ENCODE data around the gene IGF2R.
A peak's percentile ranks its signal among the peaks of the same experiment; 100 is the strongest.
"Not testable (repeated sequence)": the region's sequence is repeated elsewhere in the genome, so short reads cannot be mapped to it uniquely, and the experiment has no call there.

The IGF2R gene

GRCh38 chr6:159968295-159969203 is at the start of gene IGF2R:
Gene IGF2R, plus strand, starts transcription at chr6:159969082. Its CDS starts 165 bp downstream, at chr6:159969247.
- peak within 1 kb of the TSS; percentile 90 to 92 for H3K4me3 Mint-ChIP-seq
- H3K27me3 Mint-ChIP-seq: no peaks in the 10 kb centered on the region
- peaks cover 22 to 34% of the 10 kb centered on the region in 2 donors for H3K4me1 Mint-ChIP-seq
- H3K27ac Mint-ChIP-seq: peak within 1 kb of the TSS; percentile 94
- H3K9me3 Mint-ChIP-seq: peaks cover 0 to 1% of the 10 kb centered on the region in 2 donors
- peak; percentile 87 for DNase-seq
- ATAC-seq (replicated peaks): peak; percentile 89 to 92
- H3K36me3 Mint-ChIP-seq: peaks cover 11 to 28% of the 10 kb centered on the region in 2 donors

GRCh38 chr6:159919800-159920199 is 49.1 kb upstream of the IGF2R start:
- Mint-ChIP-seq H3K4me3 (no peak overlapping the region), H3K36me3 (peaks cover 4 to 7% of the 10 kb centered on the region in 2 donors), H3K27ac (no peak overlapping the region), H3K27me3 (peaks cover 29 to 32% of the 10 kb centered on the region in 2 donors), H3K9me3 (peaks cover 7 to 12% of the 10 kb centered on the region in 2 donors), H3K4me1 (no peaks in the 10 kb centered on the region)
- ATAC-seq (replicated peaks): no peak
- DNase-seq: no peak

- not testable (repeated sequence) for DNase-seq; H3K27ac Mint-ChIP-seq; H3K36me3 Mint-ChIP-seq; H3K4me1 Mint-ChIP-seq; ATAC-seq (replicated peaks); H3K4me3 Mint-ChIP-seq
- H3K9me3 Mint-ChIP-seq: peaks cover 7 to 12% of the 10 kb centered on the region in 2 donors
- peaks cover 16 to 33% of the 10 kb centered on the region in 2 donors for H3K27me3 Mint-ChIP-seq
Observed at GRCh38 chr6:159924150-159924549, 44.7 kb upstream of the IGF2R start.

DNA sequence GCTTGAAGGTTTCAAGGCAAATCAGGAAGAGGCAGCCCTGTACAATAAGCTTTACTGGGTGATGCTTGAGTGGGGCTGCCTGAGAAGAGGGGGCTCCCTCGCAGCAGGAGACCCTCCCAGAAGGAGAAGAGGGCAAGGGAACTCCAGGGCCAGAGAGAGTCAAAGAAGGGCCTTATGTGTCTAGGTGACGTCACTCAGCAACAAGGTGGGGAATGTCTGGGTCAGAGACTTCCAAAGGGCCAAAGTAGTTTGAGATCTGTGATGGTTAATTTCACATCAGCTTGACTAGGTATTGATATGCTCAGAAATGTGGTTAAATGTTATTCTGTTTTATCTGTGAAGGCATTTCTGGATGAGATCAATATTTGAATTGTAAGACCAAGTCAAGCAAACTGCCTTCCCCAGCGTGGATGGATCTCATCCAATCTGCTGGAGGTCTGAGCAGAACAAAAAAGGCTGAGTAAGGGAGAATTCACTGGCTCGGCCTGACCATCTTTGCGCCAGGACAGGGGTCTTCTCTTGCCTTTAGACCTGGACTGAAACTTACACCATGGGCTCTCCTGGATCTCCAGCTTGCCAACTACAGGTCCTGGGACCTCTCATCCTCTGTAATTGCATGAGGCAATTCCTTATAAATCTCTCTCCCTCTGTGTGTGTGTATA is 42.2 kb upstream of the IGF2R start:
- H3K9me3 Mint-ChIP-seq: peaks cover 7 to 9% of the 10 kb centered on the region in 2 donors
- ATAC-seq (replicated peaks): no peak
- H3K27ac Mint-ChIP-seq: no peak overlapping the region

GRCh38 chr6:159929819-159930218 is 39.1 kb upstream of the IGF2R start:
- DNase-seq (peak; percentile 20), ATAC-seq (replicated peaks) (peak; percentile 38 to 40)
- H3K27me3 Mint-ChIP-seq: peaks cover 7 to 11% of the 10 kb centered on the region in 2 donors
- no peaks in the 10 kb centered on the region for H3K36me3 Mint-ChIP-seq
- H3K4me1 Mint-ChIP-seq: peaks cover 19 to 34% of the 10 kb centered on the region in 2 donors
- H3K4me3 Mint-ChIP-seq: no peak overlapping the region
- H3K27ac Mint-ChIP-seq: no peak overlapping the region
- H3K9me3 Mint-ChIP-seq: no peaks in the 10 kb centered on the region

More for the DNA sequence above, 42.2 kb upstream of the IGF2R start:
- Mint-ChIP-seq H3K36me3 (peaks cover 4 to 7% of the 10 kb centered on the region in 2 donors), H3K27me3 (peaks cover 9 to 21% of the 10 kb centered on the region in 2 donors), H3K4me3 (no peak overlapping the region), H3K4me1 (peaks cover 15 to 28% of the 10 kb centered on the region in 2 donors)
- no peak for DNase-seq

DNA sequence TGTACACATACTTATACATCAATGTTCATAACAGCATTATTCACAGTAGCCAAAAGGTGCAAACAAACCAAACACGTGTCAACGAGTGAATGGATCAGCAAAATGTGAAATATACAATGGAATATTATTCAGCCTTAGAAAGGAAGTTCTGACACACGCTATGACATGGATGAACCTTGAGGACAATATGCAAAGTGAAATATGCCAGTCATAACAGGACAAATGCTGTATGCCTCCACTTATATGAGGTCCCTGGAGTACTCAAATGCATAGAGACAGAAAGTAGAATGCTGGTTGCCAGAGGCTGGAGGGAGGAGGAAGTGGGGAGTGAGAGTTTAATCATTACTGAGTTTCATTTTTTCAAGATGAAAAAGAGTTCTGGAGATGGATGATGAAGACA is 37.8 kb upstream of the IGF2R start:
- peak overlapping the region; percentile 20 to 39 for H3K4me3 Mint-ChIP-seq
- no peaks in the 10 kb centered on the region for H3K36me3 Mint-ChIP-seq
- DNase-seq: peak; percentile 40
- peaks cover 0 to 1% of the 10 kb centered on the region in 2 donors for H3K9me3 Mint-ChIP-seq
- peak; percentile 96 to 97 for ATAC-seq (replicated peaks)
- peaks cover 8 to 17% of the 10 kb centered on the region in 2 donors for H3K27me3 Mint-ChIP-seq
- peaks cover 19 to 34% of the 10 kb centered on the region in 2 donors for H3K4me1 Mint-ChIP-seq
- no peak overlapping the region for H3K27ac Mint-ChIP-seq

DNA sequence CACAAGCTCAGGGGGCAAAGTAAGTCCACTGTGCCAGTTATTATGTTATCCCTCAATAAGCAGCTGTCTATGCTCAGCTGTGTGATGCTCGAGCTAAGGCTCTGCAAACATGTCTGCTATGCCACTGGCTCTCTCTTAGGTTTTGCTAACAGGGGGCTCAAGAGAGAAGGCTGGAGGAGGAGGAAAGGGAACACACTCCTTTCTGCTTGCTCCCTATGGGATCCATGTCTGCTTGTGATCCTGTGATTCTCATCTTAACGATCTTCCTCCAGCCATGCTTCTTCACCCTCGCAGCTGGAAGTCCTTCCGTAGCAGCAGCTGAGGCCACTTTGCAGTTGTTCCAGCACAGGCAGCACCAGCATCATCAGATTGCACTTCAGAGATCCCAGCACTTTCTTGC is 37.0 kb upstream of the IGF2R start:
- Mint-ChIP-seq H3K27me3 (peaks cover 8 to 17% of the 10 kb centered on the region in 2 donors), H3K4me1 (peaks cover 15 to 28% of the 10 kb centered on the region in 2 donors), H3K9me3 (peaks cover 0 to 1% of the 10 kb centered on the region in 2 donors), H3K36me3 (no peaks in the 10 kb centered on the region), H3K4me3 (peak overlapping the region in 1 of 2 donors; percentile 50), H3K27ac (no peak overlapping the region)
- no peak for ATAC-seq (replicated peaks)
- DNase-seq: no peak

GRCh38 chr6:159933077-159933476 is 35.8 kb upstream of the IGF2R start:
- peaks cover 15 to 28% of the 10 kb centered on the region in 2 donors for H3K4me1 Mint-ChIP-seq
- ATAC-seq (replicated peaks) (no peak), DNase-seq (no peak)
- H3K27me3 Mint-ChIP-seq: peaks cover 8 to 20% of the 10 kb centered on the region in 2 donors
- H3K27ac Mint-ChIP-seq: no peak overlapping the region
- H3K36me3 Mint-ChIP-seq: no peaks in the 10 kb centered on the region
- no peak overlapping the region for H3K4me3 Mint-ChIP-seq
- peaks cover 0 to 1% of the 10 kb centered on the region in 2 donors for H3K9me3 Mint-ChIP-seq

GRCh38 chr6:159934181-159934580 is 34.7 kb upstream of the IGF2R start:
- no peak overlapping the region for H3K27ac Mint-ChIP-seq
- H3K4me1 Mint-ChIP-seq: peaks cover 15 to 28% of the 10 kb centered on the region in 2 donors
- H3K4me3 Mint-ChIP-seq: no peak overlapping the region
- peaks cover 14 to 24% of the 10 kb centered on the region in 2 donors for H3K27me3 Mint-ChIP-seq
- ATAC-seq (replicated peaks) (no peak), DNase-seq (no peak)
- peaks cover 3 to 4% of the 10 kb centered on the region in 2 donors for H3K9me3 Mint-ChIP-seq
- H3K36me3 Mint-ChIP-seq: no peaks in the 10 kb centered on the region

DNA sequence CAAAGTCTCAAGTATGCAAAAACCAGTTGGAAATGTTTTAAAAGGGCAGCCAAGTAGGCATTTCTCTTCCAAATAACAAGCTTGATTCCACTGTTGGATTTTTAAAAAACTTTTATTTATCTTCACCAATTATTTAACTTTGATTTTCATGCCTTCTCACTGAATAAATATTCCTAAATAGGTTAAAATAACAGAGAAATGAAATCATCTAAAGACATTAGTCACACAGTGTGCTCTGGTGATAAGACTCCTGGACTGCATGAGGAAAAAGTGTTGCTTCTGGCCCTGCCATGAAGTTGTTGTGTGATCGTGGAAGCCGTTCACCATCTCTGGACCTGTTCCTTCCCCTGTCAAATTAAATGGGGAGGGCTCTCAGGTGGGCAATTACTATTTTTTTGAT is 33.8 kb upstream of the IGF2R start:
- Mint-ChIP-seq H3K9me3 (peaks cover 3 to 4% of the 10 kb centered on the region in 2 donors), H3K4me3 (no peak overlapping the region), H3K27me3 (peaks cover 14 to 24% of the 10 kb centered on the region in 2 donors), H3K36me3 (no peaks in the 10 kb centered on the region), H3K4me1 (peaks cover 9 to 20% of the 10 kb centered on the region in 2 donors), H3K27ac (no peak overlapping the region)
- DNase-seq (no peak), ATAC-seq (replicated peaks) (no peak)

DNA sequence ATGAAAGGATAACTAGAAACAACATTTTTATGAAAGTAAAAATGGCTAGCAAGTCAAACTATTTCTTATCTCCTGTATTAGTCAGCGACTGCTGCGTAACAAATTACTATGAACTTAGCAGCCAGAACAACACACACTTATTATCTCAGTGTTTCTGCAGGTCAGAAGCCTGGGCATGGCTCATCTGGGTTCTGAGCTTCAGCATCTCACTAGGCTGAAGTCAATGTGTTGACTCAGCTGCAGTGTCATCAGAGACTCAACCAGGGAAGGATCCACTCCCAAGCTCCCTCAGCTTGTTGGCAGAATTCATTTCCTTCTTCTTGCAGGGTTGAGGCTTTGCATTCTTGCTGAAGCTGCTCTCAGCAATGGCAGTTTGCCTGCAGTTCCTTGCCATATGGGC is 33.2 kb upstream of the IGF2R start:
- Mint-ChIP-seq H3K27ac (no peak overlapping the region), H3K4me1 (peaks cover 9 to 15% of the 10 kb centered on the region in 2 donors), H3K27me3 (peaks cover 14 to 24% of the 10 kb centered on the region in 2 donors), H3K36me3 (no peaks in the 10 kb centered on the region), H3K9me3 (peaks cover 3 to 4% of the 10 kb centered on the region in 2 donors), H3K4me3 (no peak overlapping the region)
- DNase-seq: no peak
- no peak for ATAC-seq (replicated peaks)

GRCh38 chr6:159939591-159940016 is 29.3 kb upstream of the IGF2R start:
- Mint-ChIP-seq H3K27ac (no peak overlapping the region), H3K27me3 (peaks cover 23 to 26% of the 10 kb centered on the region in 2 donors), H3K9me3 (peaks cover 8 to 10% of the 10 kb centered on the region in 2 donors), H3K4me1 (peaks cover 7 to 11% of the 10 kb centered on the region in 2 donors), H3K36me3 (peaks cover under 1 to 5% of the 10 kb centered on the region in 2 donors), H3K4me3 (no peak overlapping the region)
- ATAC-seq (replicated peaks) (no peak), DNase-seq (no peak)

DNA sequence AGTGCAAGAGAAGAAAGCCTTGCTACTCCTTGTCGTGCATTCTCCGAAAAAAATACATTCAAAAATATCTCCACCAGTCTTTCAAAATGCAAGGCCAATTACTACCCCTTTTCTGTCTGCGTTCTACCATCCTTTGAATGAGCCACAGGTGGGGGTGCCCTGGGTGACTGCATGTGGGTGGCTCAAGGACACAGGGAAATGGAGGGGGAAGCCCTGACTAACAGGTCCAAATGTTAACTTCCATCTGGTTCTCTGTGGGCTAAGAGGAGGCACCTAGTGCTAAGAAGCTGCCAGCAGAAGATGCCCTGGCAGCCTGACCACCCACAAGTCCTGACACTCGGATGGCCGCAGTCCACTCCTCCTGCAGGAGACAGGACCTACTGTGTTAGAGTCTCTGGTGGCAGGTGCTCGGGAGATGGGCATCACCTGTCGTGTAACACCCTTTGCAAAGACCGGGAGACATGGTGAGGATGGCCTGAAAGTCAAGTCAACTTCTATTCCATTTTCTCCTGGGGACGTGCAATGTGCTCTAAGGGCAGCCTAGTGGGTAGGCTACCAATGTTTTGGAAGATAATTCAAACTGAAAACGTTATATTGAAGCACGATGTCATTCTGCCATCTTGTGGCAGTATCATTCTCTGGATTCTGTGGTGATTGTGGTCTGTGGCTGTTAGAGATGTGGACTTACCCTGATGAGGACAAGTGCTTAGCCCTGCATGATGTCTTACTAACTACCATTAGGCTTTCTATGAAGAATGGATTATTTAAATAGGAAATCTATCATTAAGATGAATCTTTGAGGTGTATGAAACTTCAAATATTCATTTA is 27.4 kb upstream of the IGF2R start:
- no peak overlapping the region for H3K4me3 Mint-ChIP-seq
- ATAC-seq (replicated peaks) (peak; percentile 90 to 92), DNase-seq (peak; percentile 31)
- H3K36me3 Mint-ChIP-seq: peaks cover 2 to 7% of the 10 kb centered on the region in 2 donors
- peaks cover 9 to 16% of the 10 kb centered on the region in 2 donors for H3K9me3 Mint-ChIP-seq
- H3K27ac Mint-ChIP-seq: no peak overlapping the region
- H3K4me1 Mint-ChIP-seq: peaks cover 7 to 11% of the 10 kb centered on the region in 2 donors
- peaks cover 16 to 19% of the 10 kb centered on the region in 2 donors for H3K27me3 Mint-ChIP-seq
